CD4-positive, CD25-positive, alpha-beta regulatory T cell (primary cell): ENCODE measurements around the gene HENMT1. TPM values are rescaled to one million over a fixed set of nuclear protein-coding genes. Genes with fewer than 3 reads are reported as not detected.
"Not testable (repeated sequence)": the region's sequence is repeated elsewhere in the genome, so short reads cannot be mapped to it uniquely, and the experiment has no call there.

ENCODE experiments used
- ATAC-seq, 2 donors: fragments of 150-1000 bp; cut with Tn5 transposase; one replicate each; pipeline ENCODE4 v1.10.0; 2021; ENCODE audit warnings: low read depth in 2 of 2, moderate number of reproducible peaks in 2 of 2, moderate library complexity in 1 of 2
- DNase-seq, 3 donors: peaks; one replicate each; pipeline versions ENCODE4 v3.0.0 to v3.0.0-alpha.2; 2012 to 2022; ENCODE audit warnings: mixed read lengths in 1 of 3
- H3K27ac ChIP-seq: one replicate; pipeline ENCODE4 v1.7.0; 2013; ENCODE audit warnings: mild to moderate bottlenecking, low read length; ENCODE audit not compliant: insufficient read depth, poor library complexity, severe bottlenecking
- H3K27me3 ChIP-seq: one replicate; pipeline ENCODE4 v1.7.0; 2013; ENCODE audit warnings: low read length; ENCODE audit not compliant: control insufficient read depth, insufficient read depth
- H3K36me3 ChIP-seq: one replicate; pipeline ENCODE4 v1.7.0; 2013; ENCODE audit warnings: mild to moderate bottlenecking, low read length, moderate library complexity; ENCODE audit not compliant: control insufficient read depth, insufficient read depth
- H3K4me1 ChIP-seq: 2 replicates; pipeline ENCODE4 v1.7.0; 2013; ENCODE audit warnings: mild to moderate bottlenecking, low read length; ENCODE audit not compliant: insufficient read depth, control insufficient read depth, poor library complexity, severe bottlenecking
- H3K4me3 ChIP-seq: one replicate; pipeline ENCODE4 v1.7.0; 2013; ENCODE audit warnings: low read depth, mild to moderate bottlenecking, low read length, moderate library complexity
- H3K9me3 ChIP-seq, 2 experiments: 1 replicate in 1 of 2; 2 replicates in 1 of 2; pipeline ENCODE4 v1.7.0; 2013; ENCODE audit warnings: low read length in 2 of 2, mild to moderate bottlenecking in 1 of 2, moderate library complexity in 1 of 2; ENCODE audit not compliant: control insufficient read depth in 2 of 2
- H3K27ac Mint-ChIP-seq, 3 donors: one replicate each; pipeline ENCODE4 v1.8.0; 2020 to 2022; ENCODE audit warnings: mild to moderate bottlenecking in 3 of 3, mixed read lengths in 3 of 3, moderate library complexity in 2 of 3
- H3K27me3 Mint-ChIP-seq: one replicate; pipeline ENCODE4 v1.8.0; 2022; ENCODE audit warnings: mild to moderate bottlenecking, mixed read lengths
- H3K36me3 Mint-ChIP-seq: one replicate; pipeline ENCODE4 v1.8.0; 2020; ENCODE audit warnings: mixed read lengths
- H3K4me1 Mint-ChIP-seq, 4 donors: one replicate each; pipeline ENCODE4 v1.8.0; 2020 to 2022; ENCODE audit warnings: mixed read lengths in 4 of 4, mild to moderate bottlenecking in 1 of 4
- H3K4me3 Mint-ChIP-seq, 4 donors: one replicate each; pipeline ENCODE4 v1.8.0; 2020 to 2022; ENCODE audit warnings: mild to moderate bottlenecking in 4 of 4, mixed read lengths in 4 of 4, moderate library complexity in 3 of 4
- H3K9me3 Mint-ChIP-seq, 7 donors: one replicate each; pipeline ENCODE4 v1.8.0; 2020 to 2022; ENCODE audit warnings: mixed read lengths in 7 of 7, mild to moderate bottlenecking in 3 of 7, moderate library complexity in 2 of 7
- polyA plus RNA-seq, 4 donors: library from polyadenylated mRNA; unstranded; fragments of 300-500 nt; fragmentation: Illumina TruSeq; gene quantifications; one replicate each; pipeline ENCODE4 v1.2.3, GENCODE V29; 2021
- total RNA-seq: library from RNA; stranded (reverse); gene quantifications from one replicate; pipeline ENCODE4 v1.2.3, GENCODE V29; 2022

HENMT1 gene
- total and polyA plus RNA-seq, 5 donors from 2014 or later: 7.8 to 36.1 (median 29.7) TPM

- H3K27me3 Mint-ChIP-seq: peaks cover 22% of the 10 kb centered on the region
- H3K36me3 Mint-ChIP-seq: peaks cover 3% of the 10 kb centered on the region
- peaks cover 13% of the 10 kb centered on the region for H3K27me3 ChIP-seq
- ATAC-seq (no peak), DNase-seq (no peak)
- peaks cover under 1% of the 10 kb centered on the region for H3K4me1 ChIP-seq
- no peak overlapping the region for H3K27ac ChIP-seq
- H3K36me3 ChIP-seq: no peaks in the 10 kb centered on the region
- no peaks in the 10 kb centered on the region for H3K9me3 Mint-ChIP-seq
- H3K4me3 ChIP-seq: no peak overlapping the region
- peaks cover 2 to 5% (median 3%) of the 10 kb centered on the region in 4 donors for H3K4me1 Mint-ChIP-seq
- no peaks in the 10 kb centered on the region for H3K9me3 ChIP-seq
- H3K27ac Mint-ChIP-seq: no peak overlapping the region
- no peak overlapping the region for H3K4me3 Mint-ChIP-seq
Measured at GRCh38 chr1:108685529-108685928, 24.6 kb upstream of the HENMT1 start.

GRCh38 chr1:108681701-108682100, 20.8 kb upstream of the HENMT1 start:
- H3K4me1 Mint-ChIP-seq, H3K36me3 Mint-ChIP-seq, ATAC-seq, H3K4me3 ChIP-seq, H3K4me1 ChIP-seq, H3K9me3 Mint-ChIP-seq, H3K9me3 ChIP-seq, H3K27ac Mint-ChIP-seq, H3K27ac ChIP-seq, H3K4me3 Mint-ChIP-seq, DNase-seq, H3K36me3 ChIP-seq: not testable (repeated sequence)
- H3K27me3 ChIP-seq: peaks cover 13% of the 10 kb centered on the region
- H3K27me3 Mint-ChIP-seq: peaks cover 22% of the 10 kb centered on the region

GRCh38 chr1:108679586-108680213, 18.8 kb upstream of the HENMT1 start:
- Histone ChIP-seq H3K4me1 (peaks cover 7% of the 10 kb centered on the region), H3K36me3 (no peaks in the 10 kb centered on the region), H3K4me3 (peak overlapping the region; percentile 43), H3K27me3 (peaks cover 7% of the 10 kb centered on the region), H3K9me3 (no peaks in the 10 kb centered on the region), H3K27ac (no peak overlapping the region)
- peaks cover 16% of the 10 kb centered on the region for H3K27me3 Mint-ChIP-seq
- no peaks in the 10 kb centered on the region for H3K9me3 Mint-ChIP-seq
- no peak for ATAC-seq
- peak in 1 of 3 donors; percentile 38 for DNase-seq
- peaks cover 3% of the 10 kb centered on the region for H3K36me3 Mint-ChIP-seq
- H3K27ac Mint-ChIP-seq: peak overlapping the region; percentile 38 to 82 (median 59)
- H3K4me1 Mint-ChIP-seq: peaks cover 0 to 9% (median 7%) of the 10 kb centered on the region in 4 donors
- H3K4me3 Mint-ChIP-seq: peak overlapping the region in 3 of 4 donors; percentile 35 to 63 (median 58)

- ATAC-seq: no peak
- DNase-seq: no peak
- Histone ChIP-seq H3K36me3 (no peaks in the 10 kb centered on the region), H3K9me3 (no peaks in the 10 kb centered on the region), H3K4me3 (no peak overlapping the region), H3K27me3 (peaks cover 4% of the 10 kb centered on the region), H3K27ac (no peak overlapping the region), H3K4me1 (peaks cover 7% of the 10 kb centered on the region)
- no peak overlapping the region for H3K4me3 Mint-ChIP-seq
- peak overlapping the region in 1 of 3 donors; percentile 66 for H3K27ac Mint-ChIP-seq
- H3K36me3 Mint-ChIP-seq: peaks cover 3% of the 10 kb centered on the region
- H3K9me3 Mint-ChIP-seq: no peaks in the 10 kb centered on the region
- H3K4me1 Mint-ChIP-seq: peaks cover 0 to 9% (median 7%) of the 10 kb centered on the region in 4 donors
- H3K27me3 Mint-ChIP-seq: peaks cover 13% of the 10 kb centered on the region
Measured at GRCh38 chr1:108678706-108679105, 17.8 kb upstream of the HENMT1 start.

- no peaks in the 10 kb centered on the region for H3K36me3 Mint-ChIP-seq
- peak overlapping the region in 1 of 3 donors; percentile 41 for H3K27ac Mint-ChIP-seq
- no peak overlapping the region for H3K27ac ChIP-seq
- peaks cover 0 to 19% (median 4%) of the 10 kb centered on the region in 4 donors for H3K4me1 Mint-ChIP-seq
- ATAC-seq: no peak
- no peak overlapping the region for H3K4me3 ChIP-seq
- H3K9me3 ChIP-seq: no peaks in the 10 kb centered on the region
- H3K36me3 ChIP-seq: no peaks in the 10 kb centered on the region
- no peaks in the 10 kb centered on the region for H3K9me3 Mint-ChIP-seq
- peaks cover 13% of the 10 kb centered on the region for H3K27me3 Mint-ChIP-seq
- peaks cover 5% of the 10 kb centered on the region for H3K4me1 ChIP-seq
- no peak overlapping the region for H3K4me3 Mint-ChIP-seq
- H3K27me3 ChIP-seq: peaks cover 2% of the 10 kb centered on the region
- peak in 1 of 3 donors; percentile 21 for DNase-seq
Measured at GRCh38 chr1:108671143-108671542, 10.2 kb upstream of the HENMT1 start.

GRCh38 chr1:108670131-108670773, 9.4 kb upstream of the HENMT1 start:
- Mint-ChIP-seq H3K36me3 (peaks cover 5% of the 10 kb centered on the region), H3K27ac (peak overlapping the region in 2 of 3 donors; percentile 27 to 83), H3K4me1 (peaks cover 0 to 19% (median 4%) of the 10 kb centered on the region in 4 donors), H3K27me3 (peaks cover 13% of the 10 kb centered on the region), H3K4me3 (no peak overlapping the region), H3K9me3 (no peaks in the 10 kb centered on the region)
- H3K27ac ChIP-seq: no peak overlapping the region
- H3K4me3 ChIP-seq: no peak overlapping the region
- no peaks in the 10 kb centered on the region for H3K36me3 ChIP-seq
- no peaks in the 10 kb centered on the region for H3K9me3 ChIP-seq
- DNase-seq: no peak
- no peak for ATAC-seq
- peaks cover 2% of the 10 kb centered on the region for H3K27me3 ChIP-seq
- peaks cover 5% of the 10 kb centered on the region for H3K4me1 ChIP-seq

- DNase-seq (no peak), ATAC-seq (no peak)
- peaks cover 0 to 19% (median 4%) of the 10 kb centered on the region in 4 donors for H3K4me1 Mint-ChIP-seq
- no peak overlapping the region for H3K4me3 Mint-ChIP-seq
- peaks cover 13% of the 10 kb centered on the region for H3K27me3 Mint-ChIP-seq
- H3K9me3 Mint-ChIP-seq: no peaks in the 10 kb centered on the region
- peak overlapping the region in 2 of 3 donors; percentile 27 to 83 for H3K27ac Mint-ChIP-seq
- peaks cover 2% of the 10 kb centered on the region for H3K27me3 ChIP-seq
- peaks cover 5% of the 10 kb centered on the region for H3K36me3 Mint-ChIP-seq
- no peaks in the 10 kb centered on the region for H3K9me3 ChIP-seq
- H3K4me3 ChIP-seq: no peak overlapping the region
- peaks cover 5% of the 10 kb centered on the region for H3K4me1 ChIP-seq
- H3K36me3 ChIP-seq: no peaks in the 10 kb centered on the region
- no peak overlapping the region for H3K27ac ChIP-seq
Measured at GRCh38 chr1:108669679-108670078, 8.8 kb upstream of the HENMT1 start.
